NCI-H524 (cell line): ENCODE results near the gene NOP16.

Source experiments
- DNase-seq, 2 experiments: peaks; one replicate each; lab custom pipeline; 2025; lab: John Stamatoyannopoulos, UW

The NOP16 gene, protein sequence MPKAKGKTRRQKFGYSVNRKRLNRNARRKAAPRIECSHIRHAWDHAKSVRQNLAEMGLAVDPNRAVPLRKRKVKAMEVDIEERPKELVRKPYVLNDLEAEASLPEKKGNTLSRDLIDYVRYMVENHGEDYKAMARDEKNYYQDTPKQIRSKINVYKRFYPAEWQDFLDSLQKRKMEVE

DNA sequence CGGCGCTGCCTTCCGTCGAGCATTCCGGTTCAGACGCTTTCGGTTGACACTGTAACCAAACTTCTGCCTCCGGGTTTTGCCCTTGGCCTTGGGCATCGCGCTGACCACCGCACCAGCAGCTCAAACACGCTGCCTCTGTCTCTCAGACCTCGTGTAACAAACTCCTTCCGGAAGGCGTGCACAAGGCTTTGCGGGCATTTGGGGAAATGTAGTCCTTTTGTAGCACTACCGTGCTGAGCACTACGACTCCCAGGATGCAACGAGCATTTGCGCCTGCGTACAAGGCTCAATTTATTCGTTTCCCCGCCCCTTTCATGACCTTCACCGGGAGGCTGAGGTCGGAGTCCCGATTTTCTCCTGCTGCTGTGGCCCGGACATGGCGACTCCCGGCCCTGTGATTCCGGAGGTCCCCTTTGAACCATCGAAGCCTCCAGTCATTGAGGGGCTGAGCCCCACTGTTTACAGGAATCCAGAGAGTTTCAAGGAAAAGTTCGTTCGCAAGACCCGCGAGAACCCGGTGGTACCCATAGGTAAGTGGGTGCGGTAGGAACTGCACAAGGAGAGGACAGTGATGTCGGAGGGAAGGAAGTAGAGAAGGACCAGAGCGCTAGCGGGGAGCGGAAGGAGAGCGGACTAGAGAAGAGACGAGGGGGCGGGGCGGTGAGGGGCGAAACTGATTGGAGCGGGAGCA lies at the start of gene NOP16, which contains the start of gene HIGD2A:
NOP16 (minus strand) TSS at position 155 of the 691 bp plus-strand sequence; CDS start at position 96, 59 bp downstream.
HIGD2A (plus strand) TSS at position 308 of the 691 bp plus-strand sequence; CDS start at position 377, 69 bp downstream.
- peak; percentile 98 for DNase-seq

DNA sequence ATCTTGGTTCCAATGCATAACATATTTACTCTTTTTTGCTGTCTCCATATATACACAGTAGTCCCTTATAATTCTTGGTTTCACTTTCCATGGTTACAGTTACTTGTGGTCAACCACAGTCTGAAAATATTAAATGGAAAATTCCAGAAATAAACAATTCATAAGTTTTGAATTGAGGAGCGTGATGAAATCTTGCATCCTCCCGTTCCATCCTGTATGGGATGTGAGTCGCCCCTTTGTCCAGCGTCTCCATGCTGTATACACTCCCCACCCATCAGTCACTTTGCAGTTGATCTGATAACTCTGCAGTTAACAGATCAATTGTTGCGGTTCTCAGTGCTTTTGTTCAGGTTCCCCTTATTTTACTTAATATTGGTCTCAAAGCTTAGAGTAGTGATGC lies 48.3 kb upstream of the NOP16 start:
- DNase-seq = no peak

DNA sequence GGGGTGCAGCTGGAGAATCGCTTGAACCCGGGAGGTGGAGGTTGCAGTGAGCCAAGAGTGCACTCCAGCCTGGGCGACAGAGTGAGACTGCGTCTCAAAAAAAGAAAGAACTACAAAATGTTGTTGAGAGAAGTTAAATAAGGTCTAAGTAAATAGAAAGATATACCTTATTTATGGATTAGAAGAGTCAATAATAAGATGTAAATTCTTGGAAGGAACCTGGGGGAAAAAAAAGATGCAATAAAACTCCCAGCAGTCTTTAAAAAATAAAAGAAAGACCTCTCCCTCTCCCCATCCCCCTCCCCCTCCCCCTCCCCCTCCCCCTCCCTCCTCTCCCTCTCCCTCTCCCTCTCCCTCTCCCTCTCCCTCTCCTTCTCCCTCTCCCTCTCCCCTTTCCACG lies 44.3 kb upstream of the NOP16 start:
- DNase-seq = no peak

DNA sequence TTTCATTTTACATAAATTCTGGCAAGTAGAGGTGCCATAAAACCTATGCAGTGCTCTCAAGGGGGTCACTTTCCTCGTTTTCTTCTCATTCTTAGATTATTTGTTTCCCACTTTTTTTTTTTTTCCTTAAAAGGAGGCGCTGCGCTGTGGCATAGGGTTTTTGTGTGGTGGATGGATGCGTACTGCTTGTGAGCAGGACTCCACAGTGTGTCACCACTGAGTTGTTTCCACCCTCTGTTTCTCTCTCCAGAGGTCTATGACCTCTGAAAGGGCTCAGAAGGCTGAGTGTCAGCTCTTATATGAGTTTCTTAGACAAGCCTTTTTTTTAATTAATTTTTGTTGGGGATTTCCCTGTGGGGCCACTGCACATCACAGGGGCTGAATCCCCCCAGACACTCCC lies 41.6 kb upstream of the NOP16 start:
- DNase-seq = no peak

GRCh38 chr5:176427971-176428370 lies 39.6 kb upstream of the NOP16 start:
- no peak for DNase-seq

- DNase-seq = no peak
Measured at GRCh38 chr5:176426876-176427275, 38.5 kb upstream of the NOP16 start.

DNA sequence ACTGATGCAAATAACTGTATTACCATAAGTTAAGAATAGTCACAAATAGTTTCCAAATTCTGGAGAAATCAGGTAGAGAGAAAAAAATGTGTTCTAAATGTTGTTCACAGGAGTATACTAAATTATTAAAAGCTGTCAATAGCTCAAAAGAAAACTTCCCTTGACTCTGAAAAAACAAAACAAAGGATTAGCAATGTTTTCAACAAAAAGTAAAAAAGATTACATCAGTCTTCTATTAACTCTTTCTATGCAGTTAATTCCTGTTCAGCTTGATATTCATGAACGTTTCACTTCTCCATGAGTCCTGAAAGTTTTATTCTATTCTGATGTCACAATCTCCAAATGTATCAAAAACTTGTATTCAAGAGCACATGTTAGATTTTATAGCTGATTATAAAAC lies 37.4 kb upstream of the NOP16 start:
- no peak for DNase-seq

DNA sequence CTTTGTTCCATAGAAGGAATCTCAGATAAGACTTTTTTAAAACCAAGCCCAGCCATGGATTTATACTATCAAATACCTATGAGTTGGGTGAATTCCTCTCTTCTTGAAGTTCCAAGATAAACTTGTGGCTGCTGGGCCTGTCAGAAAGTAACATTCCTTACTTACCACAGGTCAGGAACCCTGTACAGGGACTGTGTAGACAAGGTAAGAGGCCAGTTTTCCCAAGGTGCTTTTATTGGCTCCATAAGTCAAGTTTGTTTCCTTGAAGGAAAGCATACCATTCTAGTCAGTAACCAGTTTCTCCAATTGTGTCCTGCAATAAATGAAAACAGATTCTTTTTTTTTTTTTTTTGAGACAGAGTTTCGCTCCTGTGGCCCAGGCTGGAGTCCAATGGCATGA lies 36.7 kb upstream of the NOP16 start:
- DNase-seq = no peak

- DNase-seq = no peak
Measured at GRCh38 chr5:176424181-176424580, 35.8 kb upstream of the NOP16 start.

- DNase-seq = no peak
Measured at GRCh38 chr5:176420972-176421544, 32.7 kb upstream of the NOP16 start.

- DNase-seq = no peak
Measured at GRCh38 chr5:176420086-176420485, 31.7 kb upstream of the NOP16 start.

DNA sequence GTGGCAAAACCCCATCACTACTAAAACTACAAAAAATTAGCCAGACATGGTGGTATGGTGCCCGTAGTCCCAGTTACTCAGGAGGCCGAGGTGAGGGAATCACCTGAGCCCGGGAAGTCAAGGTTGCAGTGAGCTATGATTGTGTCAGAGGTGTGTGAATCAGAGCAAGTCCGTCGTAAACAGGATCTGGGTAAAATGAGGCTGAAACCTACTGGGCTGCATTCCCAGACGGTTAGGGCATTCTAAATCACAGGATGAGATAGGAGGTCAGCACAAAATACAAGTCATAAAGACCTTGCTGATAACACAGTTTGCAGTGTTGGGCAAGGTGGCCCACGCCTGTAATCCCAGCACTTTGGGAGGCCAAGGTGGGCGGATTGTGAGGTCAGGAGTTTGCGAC lies 29.9 kb upstream of the NOP16 start:
- DNase-seq = no peak

GRCh38 chr5:176416965-176417364 lies 28.6 kb upstream of the NOP16 start:
- peak; percentile 15 to 60 for DNase-seq

GRCh38 chr5:176415952-176416924 lies 27.8 kb upstream of the NOP16 start, which contains the start of gene CLTB:
Gene CLTB, minus strand, starts transcription at chr5:176416539. Its CDS starts 176 bp downstream, at chr5:176416363.
- DNase-seq = peak; percentile 73 to 82

GRCh38 chr5:176415240-176415951 lies 27.0 kb upstream of the NOP16 start:
- DNase-seq = no peak

- no peak for DNase-seq
Measured at GRCh38 chr5:176414704-176415103, 26.3 kb upstream of the NOP16 start.

DNA sequence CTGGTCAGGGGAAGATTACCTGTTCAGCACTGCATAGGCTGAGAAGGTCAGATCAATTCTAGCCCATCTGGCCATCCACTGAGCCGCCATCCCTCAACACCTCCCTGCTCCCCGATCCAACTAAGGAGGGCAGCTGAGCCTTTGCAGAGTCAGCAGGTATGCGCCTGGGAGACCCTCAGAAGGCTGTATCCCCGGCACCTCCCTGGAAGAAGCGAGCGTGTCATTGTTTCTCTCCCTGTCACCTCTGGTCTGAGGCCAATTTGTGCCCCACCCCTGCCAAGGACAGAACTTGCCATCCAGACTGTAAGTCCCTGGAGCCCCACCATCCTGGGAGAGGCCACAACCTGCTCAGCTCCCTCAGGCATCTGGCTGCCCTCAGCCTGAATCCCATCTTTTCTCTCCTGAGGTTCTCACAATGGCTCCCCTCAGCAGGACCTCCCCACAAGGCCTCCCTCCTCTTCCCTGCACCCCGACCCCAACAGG lies 25.4 kb upstream of the NOP16 start:
- DNase-seq = no peak

GRCh38 chr5:176413255-176413565 lies 24.8 kb upstream of the NOP16 start:
- DNase-seq = no peak

DNA sequence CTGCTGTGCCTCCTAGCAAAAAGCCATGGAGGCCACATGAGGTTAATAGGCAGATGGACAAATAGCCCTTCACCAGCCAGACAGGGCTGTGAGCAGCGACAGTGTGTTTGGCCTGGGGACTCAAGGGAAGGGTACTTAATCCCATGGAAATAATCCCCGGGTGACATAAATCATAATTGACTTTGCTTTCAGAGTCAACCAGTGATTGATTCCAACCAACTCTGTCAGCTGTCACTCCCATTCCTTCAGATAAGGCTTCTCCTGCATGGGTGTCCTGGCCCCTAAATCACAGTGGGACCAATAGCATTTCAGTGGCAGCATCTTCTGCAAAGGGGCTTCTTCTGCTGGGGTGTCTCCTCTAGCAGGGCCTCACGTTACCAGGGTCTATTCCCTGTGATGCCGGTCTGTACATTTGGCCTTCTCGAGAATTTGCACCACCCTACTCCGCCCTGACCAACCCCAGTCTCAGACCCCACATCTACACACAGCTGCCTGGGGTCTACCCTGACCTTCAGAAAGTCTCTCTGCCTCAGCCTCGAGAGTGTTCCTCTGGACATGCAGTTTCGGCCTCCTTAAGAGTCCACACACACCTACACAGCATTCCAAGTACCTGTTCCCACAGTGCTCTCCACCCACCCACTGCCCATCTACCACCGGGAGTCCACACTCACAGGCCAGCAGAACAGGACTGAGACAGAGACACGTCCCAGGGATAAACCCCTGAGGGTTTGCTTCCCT lies 24.3 kb upstream of the NOP16 start:
- DNase-seq = no peak

GRCh38 chr5:176410486-176411180 lies 22.2 kb upstream of the NOP16 start:
- DNase-seq = no peak
